G401.6 (cell line): ENCODE measurements around the gene TCTN1.
"Not testable (repeated sequence)": the region's sequence is repeated elsewhere in the genome, so short reads cannot be mapped to it uniquely, and the experiment has no call there.

Experiments used
- FAIRE-seq: peaks from 2 replicates; lab custom pipeline; 2012; peaks lifted over from hg19 to GRCh38; lab: Jason Lieb, UNC

TCTN1 gene

GRCh38 chr12:110613771-110614684 lies at the start of gene TCTN1:
TCTN1 (plus strand) TSS chr12:110614129; CDS start chr12:110614183, 54 bp downstream.
- peak; percentile 94 for FAIRE-seq

DNA sequence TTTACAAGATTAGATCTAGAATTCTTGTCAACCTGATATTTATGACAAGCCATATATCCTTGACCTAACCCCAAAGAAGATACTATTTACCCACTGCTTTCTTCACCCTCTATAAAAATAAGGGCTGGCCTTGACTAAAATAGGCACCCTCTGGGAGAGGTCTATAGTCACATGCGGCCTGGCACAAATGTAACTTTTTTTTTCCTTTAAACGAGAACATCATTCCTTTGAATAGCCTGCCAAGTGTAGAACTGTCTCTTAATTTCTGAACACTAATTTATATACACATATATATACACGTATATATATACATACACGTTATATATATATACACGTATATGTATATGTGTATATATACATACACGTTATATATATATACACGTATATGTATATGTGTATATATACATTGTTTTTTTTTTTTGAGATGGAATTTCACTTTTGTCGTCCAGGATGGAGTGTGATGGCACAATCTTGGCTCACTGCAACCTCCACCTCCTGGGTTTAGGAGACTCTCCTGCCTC lies 49.4 kb upstream of the TCTN1 start:
- FAIRE-seq: peak; percentile 42

DNA sequence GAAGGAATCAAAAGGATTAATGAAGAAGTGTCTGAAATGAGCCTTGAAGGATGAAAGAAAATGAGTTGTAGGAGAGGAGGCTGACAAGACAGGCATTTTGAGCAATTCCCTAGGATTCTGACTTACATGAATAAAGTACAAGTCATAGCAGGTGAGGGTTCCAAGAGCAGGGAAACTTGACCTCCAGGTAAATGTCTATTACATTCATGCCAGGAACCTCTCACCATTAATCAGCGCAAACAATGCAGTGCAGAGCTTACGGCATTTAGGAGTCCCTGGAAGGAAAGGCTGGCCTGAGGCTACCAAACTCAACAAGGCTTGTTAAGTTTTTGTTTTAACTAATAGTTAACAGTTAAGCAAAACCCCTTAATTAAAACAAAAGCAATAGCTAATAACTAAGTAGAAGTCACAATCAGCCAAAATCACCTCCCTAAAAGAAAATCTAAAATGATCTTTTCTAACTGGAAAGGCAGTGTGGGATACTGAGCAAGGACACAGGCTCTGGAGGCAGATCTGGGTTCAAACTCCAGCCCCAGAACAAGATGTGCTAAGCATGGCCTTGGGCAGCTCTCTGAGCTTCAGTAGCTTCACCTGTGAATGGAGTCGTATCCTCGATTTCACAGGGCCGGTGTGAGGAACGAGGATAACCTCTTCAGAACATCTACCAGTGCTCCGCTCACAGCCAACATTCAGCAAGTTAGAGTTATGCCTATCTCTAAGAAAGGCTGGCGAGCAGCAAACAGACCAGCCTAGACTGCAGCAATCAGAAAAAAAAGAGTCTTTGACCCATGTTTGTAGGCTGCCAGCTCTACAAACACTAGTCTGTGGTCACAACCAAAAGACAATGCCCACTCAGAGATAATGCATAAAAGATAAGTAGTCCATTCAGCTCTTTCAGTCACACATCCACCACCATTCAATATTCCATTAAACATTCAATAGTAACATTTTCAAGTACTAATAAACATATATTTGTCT lies 47.7 kb upstream of the TCTN1 start:
- no peak for FAIRE-seq

GRCh38 chr12:110566993-110567392 lies 46.9 kb upstream of the TCTN1 start:
- FAIRE-seq: no peak

DNA sequence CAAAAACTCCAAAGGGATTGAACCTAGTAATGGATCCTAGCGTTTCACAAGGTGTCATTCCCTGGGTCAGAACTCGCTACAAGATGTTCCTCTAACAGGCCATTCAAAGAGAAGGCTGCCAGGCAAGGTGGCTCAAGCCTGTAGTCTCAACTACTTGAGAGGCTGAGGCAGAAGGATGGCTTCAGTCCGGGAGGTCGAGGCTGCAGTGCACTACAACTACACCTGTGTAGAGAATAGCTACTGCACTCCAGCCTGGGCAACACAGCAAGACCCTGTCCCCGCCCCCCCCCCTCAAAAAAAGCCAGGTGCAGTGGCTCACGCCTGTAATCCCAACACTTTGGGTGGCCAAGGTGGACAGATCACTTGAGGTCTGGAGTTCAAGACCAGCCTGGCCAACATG lies 45.2 kb upstream of the TCTN1 start:
- FAIRE-seq: no peak

DNA sequence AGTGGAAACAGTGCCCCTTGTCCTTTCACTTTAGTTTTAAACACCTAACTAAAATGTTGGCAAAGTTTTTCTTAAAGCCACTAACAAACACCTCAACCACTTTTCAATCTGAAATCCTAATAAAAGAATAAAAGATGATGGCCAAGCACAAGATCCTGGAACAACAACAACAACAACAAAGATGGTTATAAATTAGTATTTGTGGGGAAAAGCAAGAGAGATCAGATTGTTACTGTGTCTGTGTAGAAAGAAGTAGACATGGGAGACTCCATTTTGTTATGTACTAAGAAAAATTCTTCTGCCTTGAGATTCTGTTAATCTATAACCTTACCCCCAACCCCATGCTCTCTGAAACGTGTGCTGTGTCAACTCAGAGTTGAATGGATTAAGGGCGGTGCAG lies 44.1 kb upstream of the TCTN1 start:
- FAIRE-seq: not testable (repeated sequence)

DNA sequence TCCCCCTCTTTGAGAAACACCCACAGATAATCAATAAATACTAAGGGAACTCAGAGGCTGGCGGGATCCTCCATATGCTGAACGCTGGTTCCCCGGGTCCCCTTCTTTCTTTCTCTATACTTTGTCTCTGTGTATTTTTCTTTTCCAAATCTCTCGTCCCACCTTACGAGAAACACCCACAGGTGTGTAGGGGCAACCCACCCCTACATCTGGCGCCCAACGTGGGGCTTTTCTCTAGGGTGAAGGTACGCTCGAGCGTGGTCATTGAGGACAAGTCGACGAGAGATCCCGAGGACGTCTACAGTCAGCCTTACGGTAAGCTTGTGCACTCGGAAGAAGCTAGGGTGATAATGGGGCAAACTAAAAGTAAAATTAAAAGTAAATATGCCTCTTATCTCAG lies 43.1 kb upstream of the TCTN1 start:
- not testable (repeated sequence) for FAIRE-seq

DNA sequence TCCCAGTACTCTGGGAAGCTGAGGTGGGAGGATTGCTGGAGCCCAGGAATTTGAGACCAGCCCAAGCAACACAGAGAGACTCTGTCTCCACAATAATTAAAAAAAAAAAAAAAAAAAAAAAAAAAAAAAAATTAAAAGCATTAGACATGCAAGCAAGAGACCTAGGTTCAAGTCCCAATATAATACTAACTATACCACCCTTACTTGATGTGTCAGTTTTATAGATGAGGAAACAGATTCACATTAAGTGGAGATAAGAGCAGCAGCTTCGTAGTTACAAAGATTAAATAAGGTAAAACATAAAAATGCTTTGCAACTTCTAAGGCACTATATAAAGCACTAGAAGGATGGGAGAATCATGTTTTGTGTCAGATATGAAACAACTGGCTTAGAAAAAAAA lies 39.9 kb upstream of the TCTN1 start:
- FAIRE-seq: no peak

- not testable (repeated sequence) for FAIRE-seq
Observed at GRCh38 chr12:110574717-110575230, 39.2 kb upstream of the TCTN1 start.

- FAIRE-seq: no peak
Observed at GRCh38 chr12:110575326-110575725, 38.6 kb upstream of the TCTN1 start.

- FAIRE-seq: no peak
Observed at GRCh38 chr12:110576504-110576903, 37.4 kb upstream of the TCTN1 start.

DNA sequence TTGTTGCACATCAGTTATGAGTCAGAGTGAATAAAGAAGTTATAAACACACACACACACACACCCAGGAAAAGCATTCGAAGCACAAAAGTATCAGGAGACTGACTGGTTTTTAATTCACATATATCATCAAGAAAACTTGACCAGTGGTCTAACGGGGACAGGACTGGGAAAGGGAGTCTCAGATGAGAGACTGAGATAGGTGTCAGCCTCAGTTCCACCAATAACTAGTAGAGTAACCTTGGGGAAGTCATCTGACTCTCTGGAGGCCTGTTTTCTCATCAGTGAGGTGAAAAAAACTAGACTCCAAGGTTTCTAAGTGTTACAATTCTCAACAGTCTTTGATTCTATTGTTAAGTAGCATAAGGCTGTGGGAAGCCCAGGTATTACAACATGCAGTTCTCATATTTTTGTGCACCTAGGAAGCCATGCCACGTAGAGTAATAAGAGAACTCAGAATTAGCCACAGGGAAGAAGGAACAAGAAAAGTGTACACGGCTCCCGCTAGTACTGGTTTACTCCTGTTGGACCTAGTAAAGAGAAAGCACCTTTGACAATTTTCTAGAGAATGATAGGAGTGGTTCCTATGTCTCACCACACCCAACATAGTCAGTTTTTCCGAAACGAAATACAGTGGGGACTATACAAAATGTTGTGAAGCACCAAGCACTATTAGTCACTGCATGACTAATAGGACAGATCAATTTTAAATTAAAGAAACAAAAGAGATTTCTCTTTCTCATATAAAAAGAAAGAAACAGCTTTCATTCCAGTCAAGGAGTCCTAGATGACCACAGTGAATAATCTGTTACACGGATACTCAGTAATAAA lies 35.9 kb upstream of the TCTN1 start:
- no peak for FAIRE-seq

GRCh38 chr12:110578694-110579534 lies 35.0 kb upstream of the TCTN1 start:
- no peak for FAIRE-seq

DNA sequence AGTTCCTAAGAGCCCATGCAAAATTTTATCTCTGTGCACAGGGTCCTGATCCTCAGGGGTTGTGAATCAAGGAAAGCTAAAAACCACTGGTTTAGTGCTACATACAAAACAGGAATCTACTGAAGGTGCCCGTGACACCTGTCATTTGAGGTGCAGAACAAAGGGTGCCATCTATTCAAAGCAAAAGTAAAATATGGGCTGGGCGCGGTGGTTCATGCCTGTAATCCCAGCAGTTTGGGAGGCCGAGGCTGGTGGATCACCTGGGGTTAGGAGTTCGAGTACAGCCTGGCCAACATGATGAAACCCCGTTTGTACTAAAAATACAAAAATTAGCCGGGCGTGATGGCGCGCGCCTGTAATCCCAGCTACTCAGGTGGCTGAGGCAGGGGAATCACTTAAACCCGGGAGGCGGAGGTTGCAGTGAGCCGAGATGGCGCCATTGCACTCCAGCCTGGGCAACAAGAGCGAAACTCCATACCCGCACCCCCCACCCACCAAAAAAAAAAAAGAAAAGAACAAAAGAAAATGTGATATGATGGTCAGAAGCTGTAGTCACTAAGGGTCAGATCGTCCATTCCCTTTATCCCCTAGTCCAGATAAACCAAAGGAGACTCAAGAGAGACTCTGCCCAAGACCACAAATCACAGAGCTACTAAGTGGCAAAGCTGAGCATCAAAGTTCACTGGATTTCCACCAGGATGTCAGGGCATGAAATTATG lies 34.2 kb upstream of the TCTN1 start:
- FAIRE-seq: no peak

GRCh38 chr12:110581931-110582275 lies 32.0 kb upstream of the TCTN1 start:
- no peak for FAIRE-seq

DNA sequence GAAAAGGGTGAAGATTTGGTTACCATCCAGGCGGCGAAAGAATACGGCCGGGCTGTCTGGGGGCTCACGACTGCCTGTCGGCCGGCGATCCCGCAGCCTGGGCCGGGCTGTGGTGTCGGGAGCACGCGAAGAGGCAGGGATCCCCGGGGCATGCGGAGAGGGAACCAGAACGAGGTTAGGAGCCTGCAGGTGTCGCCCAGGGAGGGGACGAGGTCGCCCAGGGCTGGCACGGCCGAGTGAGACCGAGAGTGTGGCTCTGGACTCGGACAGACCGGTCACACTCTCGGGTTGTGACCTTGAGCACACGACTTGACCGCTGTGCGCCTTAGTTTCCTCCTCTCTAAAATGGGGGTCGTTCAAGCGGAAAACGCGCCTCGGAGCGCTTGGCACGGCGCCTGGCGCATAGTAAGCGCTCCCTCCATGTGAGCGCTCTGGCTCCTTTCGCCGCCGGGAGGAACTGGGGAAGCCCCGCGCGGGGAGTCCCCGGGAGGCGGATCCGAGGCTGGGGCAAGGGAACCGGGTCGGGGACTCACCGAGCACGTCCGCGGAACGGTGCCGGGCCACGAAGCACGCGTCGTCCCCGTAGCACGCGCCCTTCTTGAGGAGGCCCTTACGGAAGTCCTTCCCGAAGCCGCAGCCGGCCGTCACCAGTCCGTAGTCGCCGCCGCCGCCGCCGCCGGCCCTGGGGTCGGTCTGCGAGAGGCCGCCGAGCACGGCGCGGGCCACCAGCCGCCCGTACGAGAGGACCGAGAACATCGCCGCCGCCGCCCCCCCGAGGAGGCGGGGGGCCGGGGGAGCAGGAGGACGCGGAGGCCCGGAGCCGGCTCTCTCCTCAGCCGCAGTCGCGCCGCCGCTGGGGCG lies 31.4 kb upstream of the TCTN1 start:
- no peak for FAIRE-seq

GRCh38 chr12:110583137-110584059 lies 30.5 kb upstream of the TCTN1 start, which contains the start of gene PPTC7:
PPTC7 (minus strand) TSS chr12:110583318; CDS start chr12:110583031, 287 bp downstream.
- FAIRE-seq: peak; percentile 95
